CD4-positive, alpha-beta T cell treated with Interleukin-4 for 1 hour (primary cell): ENCODE results near the gene CRACR2B.

Experiments
- DNase-seq, 2 donors: peaks; one replicate each; pipeline ENCODE4 v3.0.0-alpha.2; 2020 to 2022

The CRACR2B gene

DNA sequence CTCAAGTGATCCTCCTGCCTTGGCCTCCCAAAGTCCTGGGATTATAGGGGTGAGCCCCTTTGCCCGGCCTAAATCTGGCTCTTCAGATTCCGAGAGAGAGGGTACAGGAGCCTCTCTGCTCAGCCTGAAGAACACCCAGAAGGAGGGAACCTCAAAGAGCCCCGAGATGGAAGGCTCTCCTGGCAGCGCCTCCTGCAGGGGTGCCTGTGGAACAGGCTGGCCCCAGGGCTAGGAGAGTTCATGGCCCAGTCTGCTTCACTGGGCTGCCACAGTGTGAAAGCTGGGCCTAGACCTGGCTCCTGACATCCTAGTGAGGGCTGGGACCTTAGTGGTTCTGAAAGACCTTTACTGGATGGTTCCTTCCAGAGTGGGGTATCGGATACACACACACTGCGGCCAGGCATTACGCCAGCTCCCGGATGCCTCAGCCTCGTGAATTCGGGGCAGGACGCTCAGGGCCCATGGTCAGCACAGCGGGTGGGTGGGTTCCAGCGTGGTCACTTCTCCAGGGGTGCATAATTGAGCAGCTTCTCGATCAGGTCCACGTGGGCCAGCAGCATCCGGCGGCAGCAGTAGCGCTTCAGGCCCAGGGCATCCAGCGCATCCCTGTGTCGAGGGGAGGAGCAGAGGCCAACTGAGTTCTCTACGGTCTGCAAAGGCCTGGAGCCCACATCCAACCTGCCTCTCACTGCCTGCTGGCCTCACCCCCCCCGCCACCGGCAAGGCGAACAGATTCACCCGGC lies 12.3 kb downstream of the CRACR2B start:
- DNase-seq, result no peak

DNA sequence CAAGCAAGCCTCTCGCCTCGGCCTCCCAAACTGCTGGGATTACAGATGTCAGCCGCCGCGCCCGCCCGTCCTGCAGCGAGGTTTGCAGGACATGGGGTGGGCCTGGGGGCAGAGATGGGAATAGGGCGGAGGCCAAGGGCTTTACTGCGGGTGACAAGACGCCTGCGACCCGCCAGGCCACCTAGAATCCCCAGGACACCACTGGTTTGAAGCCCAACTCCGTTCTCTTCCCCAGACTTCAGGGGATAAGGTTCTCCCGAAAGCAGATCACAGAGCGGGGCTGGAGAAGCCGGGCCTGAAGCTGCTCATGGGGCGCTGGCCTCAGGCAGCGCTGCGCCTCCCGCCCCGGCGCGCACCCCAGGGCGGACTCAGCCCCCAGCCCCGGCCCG lies 14.3 kb downstream of the CRACR2B start:
- DNase-seq, result no peak

DNA sequence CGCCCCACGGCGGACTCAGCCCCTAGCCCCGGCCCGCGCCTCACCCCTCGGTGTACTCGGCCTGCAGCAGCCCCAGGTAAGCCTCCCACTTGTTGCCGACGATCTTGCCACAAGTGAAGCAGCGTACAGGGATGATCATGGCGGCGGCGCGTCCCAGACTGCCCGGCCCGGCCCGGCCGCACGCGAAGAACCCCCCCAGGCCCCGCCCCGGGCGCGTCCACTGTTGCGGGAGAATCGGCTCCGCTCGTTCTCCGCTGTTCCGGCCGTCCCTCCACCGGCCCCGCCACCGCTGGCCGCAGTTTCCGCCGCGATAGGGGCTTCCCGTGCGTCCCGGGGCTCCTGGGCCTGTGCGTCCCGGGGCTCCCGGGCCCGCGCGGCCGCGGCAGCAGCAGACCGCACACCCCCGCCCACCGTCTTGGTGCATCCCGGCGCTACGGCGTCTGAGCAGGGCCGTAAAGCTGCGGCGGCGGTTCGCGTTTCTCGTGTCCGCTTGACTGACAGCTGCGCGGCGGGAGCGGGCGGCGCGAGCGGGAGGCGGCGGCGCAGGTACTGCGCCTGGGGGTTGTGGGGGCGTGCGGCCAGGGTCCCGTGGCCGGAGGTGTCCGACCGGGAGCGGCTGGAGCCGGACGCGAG lies 14.8 kb downstream of the CRACR2B start, which contains the start of the genes POLR2L and TSPAN4:
TSS of gene POLR2L (minus strand) at position 160 of the 633 bp plus-strand sequence. CDS start at position 139, 21 bp downstream.
TSS of gene TSPAN4 (plus strand) at position 483 of the 633 bp plus-strand sequence. CDS start 7,453 bp downstream, outside the sequence.
- DNase-seq, result peak; percentile 85 to 90

DNA sequence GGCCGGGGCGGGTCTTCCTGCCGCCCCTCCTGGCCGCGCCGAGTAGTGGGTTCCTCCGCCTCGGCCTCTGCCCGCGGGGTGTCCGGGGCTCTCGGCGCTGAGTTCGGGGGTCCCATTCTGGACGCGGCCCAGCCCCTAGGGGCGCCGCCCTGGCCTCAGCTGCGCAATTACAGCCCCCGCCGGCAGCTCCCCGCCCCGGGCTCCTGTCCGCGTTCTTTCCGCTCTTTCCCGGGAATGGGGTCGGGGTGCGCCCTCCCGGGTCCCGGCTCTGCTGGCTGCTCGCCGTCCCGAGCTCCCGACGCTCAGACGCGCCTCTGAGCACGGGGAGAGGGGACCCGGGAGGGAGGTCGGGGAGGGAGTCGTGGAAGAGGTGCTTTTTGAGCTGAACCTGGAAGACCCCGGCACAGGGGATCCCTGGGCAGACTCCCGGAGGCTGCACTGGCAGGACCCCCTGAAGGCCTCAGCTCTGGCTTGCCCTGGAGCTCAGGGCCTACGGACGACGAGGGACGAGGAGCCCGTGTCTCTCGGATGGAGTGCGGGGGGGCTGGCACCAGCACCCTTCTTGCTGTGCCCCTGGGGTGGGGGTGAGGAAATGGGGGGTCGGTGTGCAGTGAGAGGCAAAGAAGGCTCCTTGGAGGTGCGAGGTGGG lies 15.5 kb downstream of the CRACR2B start:
- no peak for DNase-seq

DNA sequence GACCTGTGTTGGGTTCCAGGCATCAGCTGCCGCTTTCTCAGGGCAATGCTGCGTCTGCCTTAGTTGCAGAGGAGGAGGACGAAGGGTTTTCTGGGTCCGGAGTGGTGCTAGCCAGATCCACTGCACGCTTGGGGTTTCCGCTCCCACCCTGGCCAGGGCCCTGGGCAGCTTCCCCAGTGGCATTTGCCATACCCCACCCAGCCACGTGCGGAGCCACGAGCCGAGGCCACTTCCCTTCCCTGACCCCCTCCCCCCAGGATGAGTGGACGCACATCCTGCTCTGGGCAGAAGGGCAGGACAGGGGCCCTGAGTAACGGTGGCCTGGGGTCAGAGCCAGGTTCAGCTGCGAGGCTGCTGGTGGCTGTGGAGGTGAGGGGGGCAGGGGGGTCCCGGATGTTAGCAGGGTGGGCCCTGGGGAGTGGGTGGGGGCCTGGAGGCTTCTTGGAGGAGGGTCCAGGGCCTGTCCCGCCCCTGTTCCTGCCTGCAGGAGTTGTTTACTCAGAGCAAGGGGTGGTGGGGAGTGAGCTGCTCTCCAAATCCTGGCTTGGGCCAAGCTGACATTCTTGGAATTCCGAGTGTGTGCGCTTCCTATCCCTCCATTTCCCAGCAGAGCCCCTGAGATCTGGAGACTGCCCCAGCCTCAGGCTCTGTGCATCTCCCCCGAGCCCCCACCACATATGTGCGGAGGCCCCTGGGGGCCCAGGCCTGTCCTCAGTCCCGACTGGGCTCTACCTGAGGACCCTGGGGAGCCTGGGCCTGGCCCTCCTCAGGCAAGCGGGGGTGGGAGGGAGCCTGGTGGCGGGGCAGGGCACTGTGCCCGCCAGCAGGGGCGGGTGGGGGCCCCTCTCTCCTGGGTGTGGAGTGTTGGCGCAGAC lies 16.3 kb downstream of the CRACR2B start:
- DNase-seq, result peak in 1 of 2 donors; percentile 67

DNA sequence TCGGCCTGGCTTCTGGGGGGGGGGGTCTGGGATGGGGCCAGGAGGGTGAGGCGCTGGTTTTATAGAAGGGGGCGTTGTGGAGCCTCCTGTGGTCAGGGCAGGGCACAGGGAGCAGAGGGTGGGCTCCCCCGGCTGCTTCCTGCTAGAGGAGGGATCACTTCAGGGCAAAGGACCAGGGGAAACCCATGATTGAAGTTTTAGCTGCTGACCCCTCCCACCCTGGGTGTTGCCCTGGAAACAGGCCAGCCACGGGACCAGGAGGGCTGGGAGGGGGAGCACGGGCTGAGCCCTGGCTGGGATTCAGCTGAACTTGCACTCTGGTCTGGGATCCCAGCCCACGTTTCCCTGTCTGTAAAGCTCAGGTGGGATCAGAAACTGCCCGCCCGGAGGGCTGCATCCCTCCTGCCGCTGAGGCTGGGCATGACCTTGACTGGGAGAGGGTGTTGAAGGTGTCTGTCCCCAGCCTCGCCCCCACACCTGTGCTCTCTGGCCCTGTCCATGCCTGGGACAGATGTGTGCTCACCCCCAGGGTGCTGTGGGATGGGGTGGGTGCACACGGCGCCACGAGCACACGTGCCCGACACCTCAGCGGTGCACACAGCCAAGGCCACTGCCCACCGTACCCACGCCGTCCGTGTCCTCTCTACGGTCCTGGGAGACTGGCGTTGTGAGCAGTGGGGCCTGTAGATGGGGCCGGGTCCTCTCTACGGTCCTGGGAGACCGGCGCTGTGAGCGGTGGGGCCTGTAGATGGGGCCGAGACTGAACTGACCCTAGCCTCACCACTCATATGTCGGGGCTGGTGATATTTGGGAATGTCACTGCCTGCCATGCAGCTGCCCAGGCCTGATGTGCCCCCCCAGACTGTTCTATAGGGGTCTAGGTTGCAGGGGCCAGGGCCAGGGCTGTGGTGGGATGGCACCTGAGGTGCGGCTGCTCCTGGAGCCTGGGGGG lies 17.2 kb downstream of the CRACR2B start:
- DNase-seq, result peak in 1 of 2 donors; percentile 61

DNA sequence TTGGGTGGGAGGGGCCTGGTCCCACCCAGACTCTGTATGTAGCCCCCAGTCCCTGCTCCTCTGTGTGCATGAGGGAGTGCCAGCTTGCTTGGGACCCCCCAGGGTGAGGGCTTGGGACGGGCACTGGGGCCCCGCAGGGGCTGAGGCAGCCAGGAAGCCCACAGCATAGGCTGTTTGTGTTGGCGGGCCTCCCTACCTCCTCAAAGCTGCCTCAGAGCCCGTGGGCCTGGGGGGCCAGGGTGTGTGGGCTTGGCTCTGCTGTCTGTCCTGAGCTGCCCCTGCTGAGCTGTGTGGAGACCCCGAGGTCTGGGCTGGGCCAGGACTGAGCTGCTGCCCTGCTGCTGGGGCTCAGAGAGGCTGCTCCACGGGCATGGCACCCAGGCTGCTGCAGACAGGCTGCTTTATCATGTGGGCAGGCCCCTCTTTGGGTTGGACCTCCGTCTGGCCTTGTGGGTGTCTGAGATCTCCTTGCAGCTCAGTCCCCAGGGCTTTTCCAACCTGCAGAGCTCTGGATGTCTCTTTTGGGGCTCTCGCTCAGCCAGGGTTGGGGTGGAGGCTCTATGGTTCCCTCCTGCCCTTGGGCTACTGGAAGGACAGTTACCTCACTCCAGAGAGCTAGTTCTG lies 18.3 kb downstream of the CRACR2B start:
- DNase-seq, result no peak

DNA sequence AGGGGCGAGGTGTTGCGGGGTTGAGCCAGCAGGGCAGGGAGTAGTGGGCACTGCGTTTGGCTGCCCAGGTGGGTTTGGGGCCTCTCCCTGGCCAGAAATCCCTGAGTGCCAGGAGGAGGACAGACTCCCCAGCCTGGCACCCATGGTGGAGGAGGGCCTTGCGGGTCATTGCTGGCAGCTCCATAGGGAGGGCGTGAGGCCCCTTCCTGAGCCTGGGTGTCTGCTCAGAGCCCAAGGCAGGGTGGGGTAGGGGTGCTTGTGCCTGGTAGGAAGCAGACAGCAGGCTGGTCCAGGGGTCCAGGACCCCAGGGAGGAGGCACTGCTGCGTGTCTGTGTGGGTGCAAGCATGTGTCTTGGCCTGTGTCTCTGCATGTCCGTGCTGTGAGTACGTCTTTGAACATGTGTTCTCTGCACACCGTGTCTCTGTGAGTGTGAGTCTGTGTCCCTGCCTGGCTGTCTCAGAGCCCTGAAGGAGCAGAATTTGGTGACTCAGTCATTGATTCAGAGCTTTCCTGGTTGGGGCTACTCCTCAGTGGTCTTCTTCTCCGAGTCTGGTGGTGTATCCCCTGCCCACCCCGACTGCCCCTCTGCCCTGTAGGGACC lies 18.9 kb downstream of the CRACR2B start:
- no peak for DNase-seq

- no peak for DNase-seq
Observed at GRCh38 chr11:847876-848275, 20.2 kb downstream of the CRACR2B start.

DNA sequence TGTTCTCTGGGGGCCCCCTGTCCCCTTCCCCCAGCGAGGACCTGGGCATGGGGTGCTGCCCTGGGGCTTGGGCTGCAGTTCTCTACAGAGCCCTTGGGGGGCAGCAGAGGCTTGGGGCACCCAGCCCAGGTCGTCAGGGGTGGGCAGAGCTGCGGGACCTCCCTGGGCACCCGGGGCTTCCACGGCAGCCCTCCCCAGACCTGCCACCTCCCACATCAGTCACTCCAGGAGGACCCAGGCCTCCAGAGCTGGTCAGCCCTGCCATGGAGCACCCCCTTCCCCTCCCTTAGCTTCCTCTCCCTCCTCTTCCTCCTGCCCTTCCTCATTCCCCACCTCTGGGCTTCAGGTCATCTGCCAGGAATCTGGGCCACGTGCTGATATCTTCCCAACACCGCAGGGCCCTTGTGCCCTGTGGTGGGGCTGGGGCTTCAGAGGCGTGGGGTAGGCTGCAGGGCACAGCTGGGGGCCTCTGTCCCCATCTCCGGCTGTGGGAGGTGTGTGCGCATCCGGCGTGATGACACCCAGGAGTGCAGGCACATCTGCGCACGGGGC lies 20.7 kb downstream of the CRACR2B start:
- peak; percentile 64 to 71 for DNase-seq

GRCh38 chr11:849104-849824 lies 21.5 kb downstream of the CRACR2B start:
- peak in 1 of 2 donors; percentile 42 for DNase-seq

DNA sequence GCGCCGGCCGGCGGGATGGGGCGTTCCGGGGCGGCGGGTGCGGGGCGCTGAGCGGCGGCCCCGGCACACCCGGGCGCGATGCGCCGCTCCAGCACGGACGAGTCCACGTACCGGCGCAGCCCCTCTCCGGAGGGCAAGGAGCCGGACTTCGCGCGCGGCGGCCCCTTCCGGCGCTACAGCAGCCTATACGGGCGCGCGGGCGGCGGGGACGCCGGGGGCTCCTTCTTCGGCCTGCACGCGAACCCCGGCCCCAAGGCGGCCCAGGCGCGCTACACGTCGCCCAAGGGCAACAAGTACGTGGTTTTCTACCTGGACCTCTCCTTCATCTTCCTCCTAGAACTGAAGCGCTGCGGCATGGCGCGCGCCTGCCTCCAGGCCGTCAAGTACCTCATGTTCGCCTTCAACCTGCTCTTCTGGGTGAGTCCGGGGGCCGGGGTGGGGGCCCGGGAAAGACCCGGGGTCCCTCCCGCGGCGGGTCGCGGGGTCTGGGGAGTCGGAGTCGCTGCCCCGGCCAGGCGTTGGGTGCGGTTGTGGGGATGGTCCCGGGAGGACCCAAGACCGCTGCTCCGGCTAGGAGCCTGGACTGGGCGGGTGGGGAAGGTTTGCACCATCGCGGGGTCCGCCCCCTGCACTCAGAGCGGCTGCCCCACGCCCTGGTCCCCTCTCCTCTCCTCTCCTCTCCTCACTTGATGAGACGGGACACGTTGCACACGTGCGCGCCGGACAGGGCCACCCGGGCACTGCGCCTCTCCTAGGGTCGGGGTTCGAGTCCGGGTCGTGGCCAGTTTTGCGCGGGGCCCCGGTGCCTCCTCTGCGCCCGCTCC lies 22.4 kb downstream of the CRACR2B start:
- no peak for DNase-seq

DNA sequence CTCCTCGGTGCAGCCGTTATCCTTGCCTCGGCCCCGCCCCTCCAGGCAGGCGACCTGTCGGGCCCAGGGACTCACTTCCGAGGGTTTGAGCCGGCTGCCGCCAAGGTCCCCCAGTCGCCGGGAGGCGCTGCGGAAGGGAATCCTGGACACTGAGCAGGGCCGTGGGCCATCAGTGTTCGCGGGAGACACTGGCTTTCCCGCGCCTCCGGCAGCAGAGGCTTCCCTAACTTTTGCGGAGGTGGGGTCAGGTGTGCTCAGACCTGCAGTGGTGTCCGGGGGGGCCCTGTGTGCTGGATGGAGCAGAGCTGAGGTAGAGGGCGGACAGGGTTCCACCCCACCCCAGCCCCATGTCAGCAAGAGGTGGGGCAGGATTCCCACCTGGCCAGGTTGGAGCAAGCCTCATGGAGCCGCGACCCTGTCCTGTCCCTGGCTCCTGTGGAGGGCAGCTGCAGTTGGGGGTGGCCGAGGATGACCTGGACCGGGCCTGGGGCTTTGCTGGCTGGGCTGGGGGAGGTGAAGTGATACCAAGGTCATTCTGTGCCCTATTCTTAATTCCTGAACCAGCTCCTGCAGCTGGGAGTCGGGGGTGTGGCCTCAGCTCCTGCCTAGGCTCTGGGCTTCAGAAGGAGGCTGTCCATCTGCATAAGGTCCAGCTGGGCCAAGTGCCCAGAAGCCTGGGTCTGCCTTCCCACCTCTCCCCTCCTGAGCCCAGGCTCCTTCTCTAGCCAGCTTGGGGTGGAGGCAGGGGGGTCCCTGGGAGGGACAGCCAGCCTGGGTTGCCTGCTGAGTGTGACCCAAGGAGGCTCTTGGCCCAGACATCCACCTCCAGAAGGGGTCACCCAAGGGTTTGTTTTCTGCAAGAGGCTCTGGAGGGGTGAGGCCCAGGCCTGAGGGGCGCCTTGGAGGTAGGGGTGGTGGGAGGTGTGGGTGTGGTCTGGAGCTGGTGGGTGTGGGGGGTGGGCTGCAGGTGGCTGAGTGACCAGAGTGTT lies 23.4 kb downstream of the CRACR2B start:
- DNase-seq, result no peak

DNA sequence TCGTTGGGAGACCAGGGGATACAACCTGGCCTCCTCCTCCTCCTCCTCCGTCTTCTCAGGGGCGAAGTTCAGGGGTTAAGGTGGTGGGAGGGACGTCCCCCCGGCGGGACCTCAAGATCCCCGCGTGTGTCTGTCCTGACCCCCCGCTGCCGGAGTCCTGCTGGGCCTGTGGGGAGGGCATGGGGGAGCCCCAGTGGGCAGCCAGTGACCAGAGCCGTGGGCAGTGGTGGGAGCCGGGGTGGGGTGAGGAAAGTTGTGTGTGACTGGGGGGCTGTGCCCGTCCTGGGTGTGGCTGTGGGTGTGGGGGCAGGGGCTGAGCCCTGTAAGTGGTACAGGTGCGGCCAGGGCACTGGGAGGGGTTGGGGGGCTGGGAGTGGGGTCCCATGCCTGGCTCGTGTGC lies 25.0 kb downstream of the CRACR2B start:
- DNase-seq, result no peak

GRCh38 chr11:853682-854448 lies 26.1 kb downstream of the CRACR2B start:
- no peak for DNase-seq

DNA sequence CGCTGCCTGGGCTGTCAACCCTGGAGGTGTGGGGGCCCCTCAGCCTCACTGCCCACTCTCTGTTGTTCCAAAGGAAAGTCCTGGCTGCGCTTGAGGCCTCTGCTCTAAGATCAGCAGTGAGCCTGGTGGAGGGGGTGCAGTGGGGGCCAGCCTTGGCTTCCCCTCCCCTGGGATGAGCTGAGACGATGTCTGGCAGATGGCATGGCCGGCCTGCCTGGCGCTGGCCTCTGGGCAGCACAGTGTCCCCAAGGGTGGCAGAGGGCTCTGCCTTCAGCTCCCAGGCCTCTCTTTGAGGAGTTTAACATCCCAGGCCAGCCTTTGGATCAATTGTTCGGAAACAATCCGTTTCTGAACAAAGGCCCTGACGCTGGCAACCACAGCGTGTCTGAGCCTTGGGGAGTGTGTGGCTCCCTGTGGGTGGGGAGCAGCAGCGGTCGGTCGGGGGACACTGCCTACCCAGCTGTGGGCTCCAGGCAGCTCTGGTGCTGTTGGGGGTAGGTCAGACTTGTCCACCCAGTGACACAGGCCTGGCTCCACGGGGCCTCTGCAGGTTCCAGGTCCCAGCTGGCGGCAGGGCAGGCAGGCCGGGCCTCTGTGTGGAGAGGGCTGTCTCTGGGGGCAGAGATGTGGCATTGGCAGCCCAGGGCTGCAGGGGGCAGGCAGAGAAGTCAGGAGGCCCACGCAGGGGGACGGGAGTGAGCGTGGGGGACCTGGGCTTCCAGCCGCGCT lies 27.0 kb downstream of the CRACR2B start:
- DNase-seq, result no peak
